CD4-positive, alpha-beta T cell treated with Interleukin-10 for 1 hour (primary cell): ENCODE data around the gene CUTA.
A peak's percentile ranks its signal among the peaks of the same experiment; 100 is the strongest.
"Not testable (repeated sequence)": the region's sequence is repeated elsewhere in the genome, so short reads cannot be mapped to it uniquely, and the experiment has no call there.

Experiments
- DNase-seq: peaks from one replicate; pipeline ENCODE4 v3.0.0-alpha.2; 2020

CUTA gene

DNA sequence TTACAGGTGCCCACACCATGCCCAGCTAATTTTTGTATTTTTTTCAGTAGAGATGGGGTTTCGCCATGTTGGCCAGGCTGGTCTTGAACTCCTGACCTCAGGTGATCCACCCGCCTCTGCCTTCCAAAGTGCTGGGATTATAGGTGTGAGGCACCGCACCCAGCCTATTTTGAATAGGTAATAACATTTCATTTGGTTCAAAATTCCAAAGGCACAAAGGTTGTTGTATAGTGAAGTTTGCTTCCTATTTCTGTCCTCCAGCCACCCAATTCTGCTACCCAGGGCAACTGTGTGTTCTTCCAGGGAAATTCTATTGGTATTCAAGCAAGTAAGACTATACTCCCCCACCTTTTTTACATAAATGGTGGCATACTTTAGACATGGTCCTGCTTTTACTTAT, 19.3 kb downstream of the CUTA start:
- DNase-seq: not testable (repeated sequence)

GRCh38 chr6:33397541-33397940, 20.4 kb downstream of the CUTA start:
- DNase-seq: no peak

DNA sequence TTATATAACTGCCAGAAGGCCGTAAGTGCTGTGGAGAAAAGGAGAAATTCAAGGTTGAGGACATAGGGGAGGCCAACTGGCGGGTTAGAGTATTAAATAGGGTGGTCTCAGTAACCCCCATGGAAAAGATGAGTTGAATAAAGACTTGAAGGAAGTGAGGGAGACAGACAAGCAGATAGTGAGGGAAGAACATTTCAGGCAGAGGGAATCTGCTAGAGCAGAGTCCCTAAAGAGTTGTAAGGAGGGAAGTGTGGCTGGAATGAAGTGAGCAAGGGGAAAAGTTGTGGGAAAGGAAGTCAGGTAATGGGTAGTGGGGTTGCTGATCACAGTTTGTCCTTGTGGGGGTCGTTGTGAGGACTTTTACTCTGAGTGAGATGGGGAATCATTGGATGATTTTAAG, 24.9 kb downstream of the CUTA start:
- no peak for DNase-seq

GRCh38 chr6:33392595-33392948, 25.3 kb downstream of the CUTA start:
- no peak for DNase-seq

DNA sequence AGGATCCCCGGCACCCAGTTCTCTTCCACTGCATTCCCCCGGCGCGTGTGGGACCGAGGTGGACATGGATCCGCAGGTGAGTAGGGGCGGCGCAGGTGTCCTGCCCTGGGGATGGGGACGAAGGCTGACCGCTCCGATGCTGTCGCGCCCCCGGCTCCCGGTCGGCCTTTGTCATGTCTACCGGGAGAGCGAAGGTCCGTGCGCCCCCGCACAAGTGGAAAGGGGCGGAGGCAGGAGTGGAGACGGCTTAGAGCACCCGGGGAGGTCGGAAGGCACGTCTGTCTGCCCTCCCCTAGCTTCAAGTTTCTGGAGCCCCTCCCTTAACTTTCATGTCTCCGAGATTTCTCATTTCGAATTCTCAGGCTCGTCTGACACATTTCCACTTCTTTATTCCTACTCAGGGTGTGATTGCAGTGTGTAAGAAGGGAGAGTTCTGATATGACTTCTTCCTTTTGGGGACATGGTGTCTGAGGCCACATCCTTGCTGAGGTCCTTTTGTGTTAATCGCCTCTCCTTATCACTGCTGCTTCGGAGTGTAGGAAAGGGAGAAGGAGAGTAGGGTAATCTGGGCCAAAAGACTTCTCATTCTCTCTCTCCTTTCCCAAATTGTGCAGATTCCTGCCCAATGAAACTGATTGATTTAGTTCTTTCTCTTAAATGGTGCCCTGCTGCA, 25.8 kb downstream of the CUTA start:
- DNase-seq: peak; percentile 28

DNA sequence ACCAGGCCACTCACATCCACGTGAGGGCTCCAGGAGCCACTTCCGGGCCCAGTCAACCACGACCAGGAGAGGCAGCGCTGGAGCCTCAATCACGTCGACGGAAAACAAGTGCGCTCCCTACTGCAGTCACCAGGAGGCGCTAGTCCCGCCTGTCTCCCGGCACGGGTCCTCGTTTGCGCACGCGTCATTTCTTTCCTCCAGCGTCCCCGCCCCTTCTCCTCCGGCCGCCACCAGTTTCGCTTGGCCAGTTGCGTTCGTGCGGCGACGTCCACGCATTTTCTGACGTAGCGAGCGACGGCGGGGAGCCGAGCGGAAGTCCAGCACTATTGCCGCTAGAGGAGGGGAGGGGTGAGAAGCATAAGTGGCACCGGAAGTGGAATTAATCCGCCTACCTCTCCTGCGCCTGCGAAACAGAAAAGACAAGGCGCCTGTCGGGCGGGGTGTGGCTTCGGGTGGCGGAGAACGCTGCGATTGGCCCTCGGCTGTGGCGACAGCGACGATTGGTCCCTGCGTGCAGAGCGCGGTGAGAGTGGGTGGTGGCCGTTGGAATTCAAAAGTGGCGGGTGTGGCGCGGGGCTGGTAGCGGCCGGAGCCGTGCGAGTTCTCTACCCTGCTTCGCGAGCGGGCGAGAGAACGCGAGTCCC, 26.5 kb downstream of the CUTA start, which contains the start of gene KIFC1:
TSS of gene KIFC1 (plus strand) at position 546 of the 644 bp plus-strand sequence. CDS start 163 bp downstream, outside the sequence.
- peak; percentile 99 for DNase-seq

DNA sequence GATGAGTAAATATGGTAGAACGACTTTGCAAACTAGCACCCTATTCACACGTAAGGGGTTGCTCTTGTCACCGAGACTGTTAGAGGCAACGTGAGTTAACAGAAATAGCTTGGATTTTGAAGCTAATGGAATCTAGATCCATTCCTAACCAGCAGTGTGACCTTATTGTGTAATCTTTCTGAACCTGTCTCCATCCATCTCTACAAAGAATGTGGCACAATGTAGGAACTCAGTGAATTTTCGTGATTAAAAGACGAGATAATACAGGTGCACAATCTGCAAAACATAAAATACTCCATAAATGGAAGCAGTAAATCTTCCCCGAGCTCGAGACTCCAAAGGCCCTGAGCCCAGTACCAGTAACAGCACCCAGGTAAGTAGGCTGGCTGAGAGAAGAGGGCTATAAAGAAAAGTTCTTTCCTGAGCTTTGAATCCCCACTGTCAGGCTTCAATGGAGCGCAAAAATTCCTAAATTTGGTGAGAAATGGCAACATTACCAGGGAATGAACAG, 27.1 kb downstream of the CUTA start:
- DNase-seq: no peak

GRCh38 chr6:33390173-33390572, 27.7 kb downstream of the CUTA start:
- no peak for DNase-seq

DNA sequence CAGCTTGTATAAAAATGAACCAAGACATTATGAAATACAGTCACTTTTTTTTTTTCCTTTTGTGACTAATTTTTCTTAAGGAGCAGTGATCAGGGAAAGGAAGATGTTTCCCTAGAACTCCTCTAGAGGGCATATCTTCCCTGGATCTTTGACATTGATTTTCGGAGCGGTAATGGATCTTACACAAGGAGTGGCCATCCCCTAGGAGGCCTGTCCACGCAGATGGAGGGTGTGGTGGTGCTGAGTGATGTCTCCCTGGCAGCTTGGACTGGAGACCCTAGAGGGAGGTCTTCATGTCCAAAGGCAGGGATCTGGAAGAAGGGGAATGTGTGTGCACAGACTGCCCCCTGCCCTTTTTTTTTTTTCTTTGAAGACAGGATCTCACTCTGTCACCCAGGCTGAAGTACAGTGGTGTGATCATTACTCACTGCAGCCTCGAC, 33.3 kb downstream of the CUTA start:
- no peak for DNase-seq

DNA sequence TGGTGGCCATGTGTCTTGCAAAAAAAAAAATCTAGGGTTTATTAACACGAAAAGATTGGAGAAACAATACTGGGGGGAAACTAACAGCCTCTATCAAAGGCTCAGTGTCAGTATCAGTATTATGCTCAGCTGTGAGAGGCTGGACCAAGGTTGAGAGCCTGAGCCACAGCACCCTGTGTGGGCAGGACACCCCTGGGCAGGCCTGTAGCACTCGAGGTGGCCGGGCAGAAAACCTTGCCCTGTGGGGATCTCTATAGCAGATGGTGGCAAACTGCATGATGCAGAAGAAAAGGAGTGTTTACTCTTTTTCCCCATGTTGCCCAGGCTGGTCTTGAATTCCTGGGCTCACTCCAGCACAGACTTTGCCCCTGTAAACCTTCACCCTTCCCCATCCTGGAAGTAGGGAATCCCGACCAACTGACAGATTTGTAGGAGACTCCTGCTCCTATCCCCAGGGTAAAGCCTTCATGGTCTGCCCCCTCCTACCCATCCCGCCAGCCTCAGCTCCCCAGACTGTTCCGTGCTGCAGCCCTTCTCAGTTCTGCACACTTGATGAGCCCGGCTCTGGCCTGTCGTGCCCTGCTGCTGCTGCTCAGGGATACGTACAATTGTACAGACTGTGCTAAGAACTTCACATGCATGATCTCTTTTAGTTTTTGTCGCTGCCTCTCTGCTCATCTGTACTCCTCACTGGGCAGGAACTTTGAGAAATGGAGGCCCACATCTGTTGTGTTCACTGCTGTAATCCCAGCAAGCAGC, 34.3 kb downstream of the CUTA start:
- no peak for DNase-seq

DNA sequence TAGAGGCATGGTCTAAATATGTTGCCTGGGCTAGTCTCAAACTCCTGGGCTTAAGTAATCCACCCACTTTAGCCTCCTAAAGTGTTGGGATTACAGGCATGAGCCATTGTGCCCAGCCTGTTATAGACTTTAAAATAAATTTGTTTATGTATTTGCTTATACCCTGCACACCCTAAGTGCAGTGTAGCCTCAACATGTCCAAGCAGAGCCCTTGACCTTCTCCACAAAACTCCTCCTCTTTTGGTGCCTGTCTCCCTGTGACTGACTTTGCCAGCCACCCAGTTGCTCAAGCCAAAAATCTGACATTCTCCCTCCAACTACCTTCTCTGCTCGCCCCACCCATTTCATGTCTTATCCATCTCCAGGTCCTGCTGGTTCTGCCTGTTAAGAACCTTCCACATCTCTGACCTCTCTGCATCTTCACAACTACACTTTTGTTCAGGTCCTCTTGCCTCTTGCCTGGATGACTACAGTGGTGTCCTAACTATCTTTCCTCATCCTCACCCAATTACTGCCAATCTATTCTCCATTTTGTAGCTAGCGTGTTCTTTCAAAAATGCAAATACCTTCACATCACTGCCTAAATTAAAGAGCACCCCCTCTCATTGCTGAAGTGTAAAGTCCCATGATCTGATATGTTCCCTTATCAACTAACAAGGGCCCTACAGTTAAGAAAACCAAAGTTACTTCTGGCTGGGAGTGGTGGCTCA, 37.5 kb downstream of the CUTA start:
- DNase-seq: no peak

- DNase-seq: not testable (repeated sequence)
Measured at GRCh38 chr6:33379184-33379583, 38.7 kb downstream of the CUTA start.

- DNase-seq: no peak
Measured at GRCh38 chr6:33377171-33377570, 40.7 kb downstream of the CUTA start.

DNA sequence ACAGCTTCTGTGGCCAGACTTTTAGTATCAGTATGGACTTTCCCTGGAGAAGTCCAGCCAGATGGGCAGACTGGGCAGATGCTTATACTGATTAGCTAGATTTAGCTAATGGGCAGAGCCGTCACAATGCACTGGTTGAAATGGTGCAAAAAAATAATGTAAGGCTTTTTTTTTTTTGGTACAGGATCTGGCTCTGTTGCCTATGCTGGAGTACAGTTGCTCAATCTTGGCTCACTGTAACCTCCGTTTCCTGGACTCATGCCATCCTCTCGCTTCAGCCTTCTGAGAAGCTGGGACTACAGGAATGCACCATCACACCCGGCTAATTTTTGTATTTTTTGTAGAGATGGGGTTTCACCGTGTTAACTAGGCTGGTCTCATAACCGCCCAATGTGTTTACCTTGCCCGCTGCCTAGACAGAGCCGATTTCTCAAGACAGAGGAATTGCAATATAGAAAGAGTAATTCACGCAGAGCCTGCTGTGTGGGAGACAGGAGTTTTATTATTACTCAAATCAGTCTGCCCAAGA, 42.7 kb downstream of the CUTA start:
- no peak for DNase-seq

DNA sequence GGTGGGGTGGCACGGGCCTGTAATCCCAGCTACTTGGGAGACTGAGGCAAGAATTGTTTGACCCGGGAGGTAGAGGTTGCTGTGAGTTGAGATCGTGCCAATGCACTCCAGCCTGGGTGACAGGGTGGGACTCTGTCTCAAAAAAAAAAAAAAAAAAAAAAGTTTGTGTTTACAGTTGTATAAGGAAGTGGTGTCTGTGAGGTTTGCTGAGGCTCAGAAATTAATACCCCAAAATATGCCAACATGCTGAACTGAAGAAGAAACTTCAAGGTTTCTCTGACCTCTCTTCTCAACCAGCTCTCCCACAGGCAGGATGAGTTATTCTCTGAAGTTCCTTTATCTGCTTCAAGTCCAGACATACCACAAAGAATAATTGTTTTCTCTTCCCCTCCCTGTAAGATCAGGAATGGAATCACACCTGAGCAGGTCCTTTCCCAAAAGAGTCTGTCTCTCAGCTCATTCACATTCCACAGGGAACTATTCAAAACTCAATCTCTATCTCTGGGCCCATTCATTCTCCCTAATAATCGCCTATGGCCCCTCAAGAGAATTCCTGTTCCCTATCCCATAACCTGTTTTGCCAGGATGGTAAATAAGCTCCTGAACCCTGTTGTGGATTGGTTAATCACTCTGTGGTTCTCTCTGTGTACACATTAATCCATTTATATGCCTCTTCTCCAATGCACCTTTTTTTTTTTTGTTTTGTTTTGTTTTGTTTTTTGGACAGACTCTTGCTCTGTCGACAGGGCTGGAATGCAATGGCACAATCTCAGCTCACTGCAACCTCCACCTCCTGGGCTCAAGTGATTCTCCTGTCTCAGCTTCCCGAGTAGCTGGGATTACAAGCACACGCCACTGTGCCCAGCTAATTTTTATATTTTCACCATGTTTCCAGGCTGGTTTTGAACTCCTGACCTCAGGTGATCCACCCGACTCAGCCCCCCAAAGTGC, 43.7 kb downstream of the CUTA start:
- peak; percentile 12 for DNase-seq

GRCh38 chr6:33372526-33373123, 45.3 kb downstream of the CUTA start:
- no peak for DNase-seq

- not testable (repeated sequence) for DNase-seq
Measured at GRCh38 chr6:33371901-33372300, 46.0 kb downstream of the CUTA start.

- DNase-seq: not testable (repeated sequence)
Measured at GRCh38 chr6:33367715-33368025, 50.2 kb downstream of the CUTA start.

DNA sequence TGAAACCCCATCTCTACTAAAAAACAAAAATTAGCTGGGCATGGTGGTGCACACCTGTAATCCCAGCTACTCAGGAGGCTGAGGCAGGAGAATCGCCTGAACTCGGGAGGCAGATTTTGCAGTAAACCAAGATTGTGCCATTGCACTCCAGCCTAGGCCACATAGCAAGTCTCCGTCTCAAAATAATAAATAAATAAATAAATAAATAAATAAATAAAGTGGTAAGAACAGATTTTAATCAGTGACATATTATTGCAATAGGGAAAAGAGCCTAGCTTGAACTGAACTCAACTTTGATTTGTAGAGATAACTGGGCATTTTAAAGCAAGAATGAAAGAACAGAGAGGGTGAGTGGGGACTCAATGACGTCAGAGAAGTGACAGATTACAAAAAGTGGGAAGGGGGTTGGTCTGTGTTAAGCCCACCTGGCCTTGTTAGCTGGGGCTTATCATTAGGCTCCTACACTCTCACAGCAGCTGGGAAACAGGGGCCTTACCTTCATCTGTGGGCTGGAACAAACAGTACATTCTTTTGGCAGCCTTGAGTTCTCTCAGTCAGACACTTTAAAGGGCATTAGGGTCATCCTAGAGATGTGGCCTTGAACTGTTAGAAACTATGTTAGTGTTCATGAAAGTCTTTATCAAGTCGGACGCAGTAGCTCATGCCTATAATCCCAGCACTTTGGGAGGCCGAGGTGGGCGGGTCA, 50.7 kb downstream of the CUTA start:
- DNase-seq: no peak
